ENCODE measurements around the gene MTNR1A.

Gene MTNR1A

GRCh38 chr4:186554914-186555827 lies at the start of gene MTNR1A:
MTNR1A (minus strand) TSS chr4:186555567; CDS start chr4:186555365, 202 bp downstream.
- DNase-seq (ENCODE audit: low read depth) = no peak
- no peak for TF ChIP-seq CTCF (conservative IDR thresholded peaks at IDR 0.05; ENCODE audit: control insufficient read depth, insufficient read depth, low read depth, low read length)
- no peak within 1 kb of the TSS for H3K4me3 ChIP-seq (ENCODE audit: control insufficient read depth, low read depth, low read length)

GRCh38 chr4:186604124-186604807 lies 48.9 kb upstream of the MTNR1A start:
- no peak for TF ChIP-seq CTCF (conservative IDR thresholded peaks at IDR 0.05; ENCODE audit: control insufficient read depth, insufficient read depth, low read depth, low read length)
- DNase-seq (ENCODE audit: low read depth) = no peak

GRCh38 chr4:186602978-186603377 lies 47.6 kb upstream of the MTNR1A start:
- DNase-seq (ENCODE audit: low read depth) = no peak
- no peak for TF ChIP-seq CTCF (conservative IDR thresholded peaks at IDR 0.05; ENCODE audit: control insufficient read depth, insufficient read depth, low read depth, low read length)
- H3K4me3 ChIP-seq (ENCODE audit: control insufficient read depth, low read depth, low read length) = no peak overlapping the region

More at GRCh38 chr4:186604124-186604807, 48.9 kb upstream of the MTNR1A start:
- no peak overlapping the region for H3K4me3 ChIP-seq (ENCODE audit: control insufficient read depth, low read depth, low read length)

- no peak for TF ChIP-seq CTCF (conservative IDR thresholded peaks at IDR 0.05; ENCODE audit: control insufficient read depth, insufficient read depth, low read depth, low read length)
- H3K4me3 ChIP-seq (ENCODE audit: control insufficient read depth, low read depth, low read length) = no peak overlapping the region
- no peak for DNase-seq (ENCODE audit: low read depth)
Measured at GRCh38 chr4:186599483-186599882, 44.1 kb upstream of the MTNR1A start.

- DNase-seq (ENCODE audit: low read depth) = no peak
- TF ChIP-seq CTCF (conservative IDR thresholded peaks at IDR 0.05; ENCODE audit: control insufficient read depth, insufficient read depth, low read depth, low read length) = no peak
- H3K4me3 ChIP-seq (ENCODE audit: control insufficient read depth, low read depth, low read length) = no peak overlapping the region
Measured at GRCh38 chr4:186598686-186599085, 43.3 kb upstream of the MTNR1A start.

- no peak overlapping the region for H3K4me3 ChIP-seq (ENCODE audit: control insufficient read depth, low read depth, low read length)
- no peak for DNase-seq (ENCODE audit: low read depth)
- TF ChIP-seq CTCF (conservative IDR thresholded peaks at IDR 0.05; ENCODE audit: control insufficient read depth, insufficient read depth, low read depth, low read length) = no peak
Measured at GRCh38 chr4:186596850-186597390, 41.6 kb upstream of the MTNR1A start.
